ENCODE measurements around the gene STIP1. TPM values are rescaled to one million over a fixed set of nuclear protein-coding genes. Genes with fewer than 3 reads are reported as not detected.

Gene STIP1
- total RNA-seq, 1 experiment from 2014 or later: 306 TPM

- DNase-seq (ENCODE audit: low read depth): no peak
Measured at GRCh38 chr11:64198511-64198910, 12.5 kb downstream of the STIP1 start.

DNA sequence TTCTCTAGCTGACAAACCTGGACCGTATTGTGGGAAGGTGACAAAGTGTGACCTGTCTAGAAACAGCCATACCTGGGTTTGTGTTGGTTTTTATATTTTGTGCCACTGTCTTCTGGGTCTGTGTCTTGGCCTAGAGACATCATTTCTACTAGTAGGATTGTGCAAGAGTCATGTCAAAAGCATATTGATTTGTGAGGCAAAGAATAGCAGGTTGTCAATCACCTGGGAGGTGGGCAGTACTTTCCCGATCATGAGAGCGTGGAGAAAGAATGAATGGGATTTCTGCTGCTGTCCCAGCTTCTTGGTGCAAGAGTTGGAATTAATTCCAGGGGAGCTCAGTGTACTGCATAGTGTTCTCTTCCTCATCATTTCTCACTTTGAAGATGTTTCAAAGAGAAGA lies 15.6 kb downstream of the STIP1 start:
- no peak for DNase-seq (ENCODE audit: low read depth)

GRCh38 chr11:64202992-64203391 lies 17.0 kb downstream of the STIP1 start:
- DNase-seq (ENCODE audit: low read depth): no peak

GRCh38 chr11:64203421-64204079 lies 17.6 kb downstream of the STIP1 start:
- DNase-seq (ENCODE audit: low read depth): no peak

GRCh38 chr11:64204080-64204440 lies 18.1 kb downstream of the STIP1 start:
- DNase-seq (ENCODE audit: low read depth): no peak

GRCh38 chr11:64204464-64204989 lies 18.6 kb downstream of the STIP1 start:
- DNase-seq (ENCODE audit: low read depth): peak; percentile 96

DNA sequence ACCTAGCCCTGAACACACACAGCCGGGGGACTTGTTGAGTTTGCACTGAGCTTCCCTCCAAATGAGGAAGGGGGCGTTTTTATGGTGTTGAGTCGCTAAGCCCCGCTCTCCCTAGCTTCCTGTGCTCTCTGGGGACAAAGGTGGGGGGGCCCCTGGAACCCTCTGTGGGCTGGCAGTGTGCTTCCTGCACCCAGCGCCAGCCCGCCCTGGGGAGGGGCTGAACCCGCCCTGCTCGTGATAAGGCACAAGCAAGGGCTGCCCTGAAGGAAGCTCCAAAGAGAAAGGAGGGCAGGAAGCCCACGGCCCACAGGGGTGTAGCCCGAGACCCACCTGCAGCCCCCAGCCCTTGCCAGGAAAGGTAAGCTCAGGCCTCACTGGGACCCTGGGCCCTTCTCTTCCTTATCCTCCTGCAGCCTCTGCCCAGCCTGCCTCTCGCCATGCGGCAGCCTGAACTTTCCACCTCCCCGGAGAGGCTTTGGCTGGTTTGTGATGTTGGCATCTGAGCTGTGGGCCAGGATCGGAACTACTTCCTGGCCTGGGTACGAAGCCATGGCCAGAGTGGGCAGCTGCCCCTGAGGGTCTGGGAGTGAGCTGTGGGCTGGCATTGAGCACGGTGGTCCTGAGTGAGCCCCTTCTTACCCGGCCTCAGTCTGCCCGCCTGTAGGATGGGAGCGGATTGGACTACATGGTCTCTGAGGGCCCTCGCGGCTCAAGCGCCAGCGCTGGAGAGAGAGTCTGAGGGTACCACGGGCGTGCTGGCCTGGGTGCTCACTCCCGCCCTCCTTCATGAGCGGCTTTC lies 20.7 kb downstream of the STIP1 start, which contains the start of gene FERMT3:
Gene FERMT3, plus strand, starts transcription at position 265 of the 799 bp plus-strand sequence. CDS start 644 bp downstream, outside the sequence.
- peak; percentile 29 for DNase-seq (ENCODE audit: low read depth)

DNA sequence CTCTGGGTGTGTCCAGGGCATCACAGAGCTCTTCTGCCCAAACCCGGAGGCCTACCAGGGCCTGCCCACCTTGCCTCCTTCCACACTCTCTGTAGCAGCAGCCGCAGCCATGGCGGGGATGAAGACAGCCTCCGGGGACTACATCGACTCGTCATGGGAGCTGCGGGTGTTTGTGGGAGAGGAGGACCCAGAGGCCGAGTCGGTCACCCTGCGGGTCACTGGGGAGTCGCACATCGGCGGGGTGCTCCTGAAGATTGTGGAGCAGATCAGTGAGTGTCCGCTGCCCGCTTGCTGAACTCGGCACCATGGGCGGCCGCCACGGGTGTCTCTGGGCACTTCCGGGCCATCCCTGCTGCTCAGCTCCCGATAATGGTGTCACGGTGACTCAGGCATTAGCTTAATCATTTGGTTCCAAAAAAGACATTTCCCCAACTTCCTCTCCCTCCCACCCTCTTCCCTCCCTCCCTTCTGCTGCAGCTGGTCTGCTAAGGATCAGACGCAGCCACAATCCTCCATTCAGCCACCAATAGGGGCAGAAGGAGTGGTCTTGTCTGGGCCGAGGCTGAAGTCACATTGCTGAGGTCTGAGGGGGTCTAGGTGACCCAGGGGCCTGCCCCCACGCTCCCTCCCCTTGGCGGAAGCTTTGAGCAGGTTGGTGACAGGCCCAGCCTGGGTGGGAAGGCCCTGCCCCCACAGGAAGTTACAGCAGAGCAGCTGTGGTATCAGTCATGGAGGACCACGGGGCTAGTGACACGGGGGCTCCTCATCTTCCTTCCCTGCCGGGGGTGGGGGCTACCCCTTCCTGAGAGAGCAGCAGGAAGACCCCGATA lies 21.5 kb downstream of the STIP1 start:
- DNase-seq (ENCODE audit: low read depth): peak; percentile 96

GRCh38 chr11:64208086-64208795 lies 22.3 kb downstream of the STIP1 start:
- DNase-seq (ENCODE audit: low read depth): no peak

DNA sequence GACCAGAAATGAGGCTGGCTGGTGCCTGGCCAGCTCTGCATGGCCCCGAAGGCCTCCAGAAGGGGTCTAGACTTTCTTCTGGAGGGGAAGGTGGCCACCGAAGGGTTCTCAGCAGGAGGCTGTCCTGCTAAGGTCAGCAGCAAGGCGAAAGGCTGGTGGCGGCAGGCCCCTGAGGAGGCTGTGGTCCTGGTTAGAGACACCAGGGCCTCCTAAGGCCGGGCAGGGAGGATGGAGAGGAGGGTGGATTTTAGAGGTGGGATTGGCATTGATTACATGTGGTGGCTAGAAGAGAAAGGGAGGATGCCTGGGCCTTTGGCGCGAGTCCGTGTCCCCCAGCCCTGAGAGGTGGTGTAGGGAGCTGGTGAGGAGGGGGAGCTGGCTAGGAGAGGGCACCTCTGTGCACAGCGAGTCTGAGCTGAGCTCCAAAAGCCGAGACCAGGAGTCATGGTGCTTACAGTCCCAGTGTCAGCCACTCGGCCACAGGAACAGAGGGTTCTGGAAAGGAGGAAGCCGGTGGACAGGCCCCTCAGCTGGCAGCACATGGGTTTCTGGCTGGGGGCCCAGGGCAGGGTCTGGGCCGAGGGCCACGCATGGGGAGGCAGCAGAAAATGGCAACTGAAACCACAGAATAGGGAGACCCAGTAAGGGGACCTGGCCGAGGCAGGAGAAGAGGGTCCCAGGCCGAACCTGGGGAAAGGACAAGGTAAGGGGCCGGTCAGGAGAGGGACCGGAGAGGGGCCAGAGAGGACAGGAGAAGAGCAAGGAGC lies 23.0 kb downstream of the STIP1 start:
- DNase-seq (ENCODE audit: low read depth): no peak

DNA sequence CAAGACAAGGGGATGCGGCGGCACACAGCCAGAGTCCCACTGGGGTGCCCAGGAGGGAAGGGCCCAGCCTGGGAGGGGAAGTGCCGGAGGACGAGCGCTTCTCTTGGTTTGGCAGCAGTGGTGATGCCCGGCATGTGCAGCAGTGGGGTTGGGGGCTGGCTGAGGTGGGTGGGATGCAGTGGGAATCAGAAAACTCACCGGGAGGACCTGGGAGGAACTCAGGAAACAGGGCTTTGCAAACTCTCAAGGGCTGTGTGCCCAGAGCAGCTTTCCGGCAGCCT lies 23.5 kb downstream of the STIP1 start:
- DNase-seq (ENCODE audit: low read depth): no peak

- DNase-seq (ENCODE audit: low read depth): no peak
Measured at GRCh38 chr11:64210301-64211020, 24.5 kb downstream of the STIP1 start.

DNA sequence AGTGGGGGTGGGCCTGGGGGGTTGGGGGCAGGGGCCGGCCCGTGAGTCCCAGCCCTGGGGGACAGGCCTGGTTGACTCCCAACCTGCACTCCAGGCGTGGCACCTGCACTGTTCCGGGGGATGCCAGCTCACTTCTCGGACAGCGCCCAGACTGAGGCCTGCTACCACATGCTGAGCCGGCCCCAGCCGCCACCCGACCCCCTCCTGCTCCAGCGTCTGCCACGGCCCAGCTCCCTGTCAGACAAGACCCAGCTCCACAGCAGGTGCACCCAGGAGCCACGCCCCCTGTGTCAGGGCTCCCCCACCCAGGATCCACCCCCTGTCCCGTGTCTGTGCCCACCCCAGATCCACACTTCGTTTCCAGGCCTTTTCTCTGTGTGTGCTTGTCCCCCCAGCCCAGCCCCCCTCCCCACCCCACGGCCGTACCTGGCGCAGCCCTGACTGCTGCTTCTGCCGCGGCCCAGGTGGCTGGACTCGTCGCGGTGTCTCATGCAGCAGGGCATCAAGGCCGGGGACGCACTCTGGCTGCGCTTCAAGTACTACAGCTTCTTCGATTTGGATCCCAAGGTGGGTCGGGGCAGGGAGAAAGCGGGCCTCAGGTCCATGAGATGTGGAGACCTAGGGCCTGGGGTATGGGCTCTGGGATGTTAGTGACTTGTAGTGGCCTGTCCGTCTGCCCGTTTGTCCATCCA lies 25.4 kb downstream of the STIP1 start:
- DNase-seq (ENCODE audit: low read depth): no peak

GRCh38 chr11:64216879-64217278 lies 30.9 kb downstream of the STIP1 start:
- no peak for DNase-seq (ENCODE audit: low read depth)

GRCh38 chr11:64218628-64219353 lies 32.8 kb downstream of the STIP1 start:
- DNase-seq (ENCODE audit: low read depth): no peak

DNA sequence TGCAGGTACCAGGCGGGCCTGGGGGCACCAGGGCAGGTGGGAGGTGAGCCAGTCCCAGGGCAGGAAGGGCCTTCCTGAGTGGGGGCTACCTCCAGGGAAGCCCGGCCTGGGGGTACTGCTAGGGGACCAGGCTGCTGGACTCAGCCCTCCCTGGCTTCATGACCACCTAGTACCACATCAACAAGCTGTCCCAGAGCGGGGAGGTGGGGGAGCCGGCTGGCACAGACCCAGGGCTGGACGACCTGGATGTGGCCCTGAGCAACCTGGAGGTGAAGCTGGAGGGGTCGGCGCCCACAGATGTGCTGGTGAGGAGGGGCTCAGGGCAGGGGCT lies 33.3 kb downstream of the STIP1 start:
- no peak for DNase-seq (ENCODE audit: low read depth)

DNA sequence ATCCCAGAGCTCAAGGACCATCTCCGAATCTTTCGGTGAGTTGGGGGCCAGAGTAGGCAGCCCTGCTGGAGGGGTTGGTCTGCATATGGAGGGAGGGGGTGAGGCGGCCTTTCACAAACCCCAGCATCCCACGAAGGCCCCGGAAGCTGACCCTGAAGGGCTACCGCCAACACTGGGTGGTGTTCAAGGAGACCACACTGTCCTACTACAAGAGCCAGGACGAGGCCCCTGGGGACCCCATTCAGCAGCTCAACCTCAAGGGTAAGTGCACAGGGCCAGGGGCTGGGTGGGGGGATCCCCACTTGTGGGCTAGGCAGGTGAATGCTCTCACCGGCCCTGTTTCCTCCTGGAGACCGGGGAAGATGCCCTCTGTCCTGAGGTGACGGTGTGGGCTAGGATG lies 33.8 kb downstream of the STIP1 start:
- DNase-seq (ENCODE audit: low read depth): no peak

- DNase-seq (ENCODE audit: low read depth): no peak
Measured at GRCh38 chr11:64220271-64220670, 34.3 kb downstream of the STIP1 start.

DNA sequence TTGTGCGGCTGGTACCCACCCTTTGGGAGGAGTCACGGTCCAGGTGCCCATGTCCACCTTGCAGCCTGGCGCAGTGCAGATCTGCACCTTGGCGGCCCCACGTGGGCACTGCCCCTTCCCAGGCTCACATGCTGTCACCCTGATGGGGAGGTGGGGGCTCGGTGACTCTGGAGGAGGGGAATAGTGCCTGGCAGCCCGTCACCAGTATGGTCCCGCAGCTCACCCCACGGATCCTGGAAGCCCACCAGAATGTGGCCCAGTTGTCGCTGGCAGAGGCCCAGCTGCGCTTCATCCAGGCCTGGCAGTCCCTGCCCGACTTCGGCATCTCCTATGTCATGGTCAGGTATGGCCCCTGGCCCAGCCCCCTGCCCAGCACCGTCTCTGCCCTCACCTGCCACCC lies 34.8 kb downstream of the STIP1 start:
- no peak for DNase-seq (ENCODE audit: low read depth)
